GM21423 (cell line): Measurements from ENCODE around the gene BMPR1A.
"Not testable (repeated sequence)": the region's sequence is repeated elsewhere in the genome, so short reads cannot be mapped to it uniquely, and the experiment has no call there.

Experiments used
- ATAC-seq: cut with Tn5 transposase; IDR thresholded peaks from one replicate; pipeline ENCODE4 v1.9.1; 2021; ENCODE audit warnings: mild to moderate bottlenecking, moderate library complexity; ENCODE audit not compliant: unreplicated experiment

BMPR1A gene

GRCh38 chr10:86871563-86872183 is 115.3 kb downstream of the BMPR1A start:
- no peak for ATAC-seq

GRCh38 chr10:86872757-86873156 is 116.3 kb downstream of the BMPR1A start:
- peak; percentile 79 for ATAC-seq

GRCh38 chr10:86876748-86877147 is 120.3 kb downstream of the BMPR1A start:
- ATAC-seq = no peak

- peak; percentile 80 for ATAC-seq
Measured at GRCh38 chr10:86878983-86879713, 122.7 kb downstream of the BMPR1A start.

- no peak for ATAC-seq
Measured at GRCh38 chr10:86880971-86881370, 124.6 kb downstream of the BMPR1A start.

- peak; percentile 99 for ATAC-seq
Measured at GRCh38 chr10:86888585-86889381, 132.4 kb downstream of the BMPR1A start.

- no peak for ATAC-seq
Measured at GRCh38 chr10:86889997-86890396, 133.6 kb downstream of the BMPR1A start.

- ATAC-seq = no peak
Measured at GRCh38 chr10:86898511-86898910, 142.1 kb downstream of the BMPR1A start.

- ATAC-seq = no peak
Measured at GRCh38 chr10:86899132-86899531, 142.7 kb downstream of the BMPR1A start.

- ATAC-seq = no peak
Measured at GRCh38 chr10:86899670-86900276, 143.4 kb downstream of the BMPR1A start.

- ATAC-seq = no peak
Measured at GRCh38 chr10:86900955-86901354, 144.5 kb downstream of the BMPR1A start.

- no peak for ATAC-seq
Measured at GRCh38 chr10:86904600-86904999, 148.2 kb downstream of the BMPR1A start.

GRCh38 chr10:86905429-86905828 is 149.0 kb downstream of the BMPR1A start:
- no peak for ATAC-seq

GRCh38 chr10:86914734-86915133 is 158.3 kb downstream of the BMPR1A start:
- no peak for ATAC-seq

GRCh38 chr10:86918022-86918471 is 161.6 kb downstream of the BMPR1A start:
- ATAC-seq = no peak

- no peak for ATAC-seq
Measured at GRCh38 chr10:86922553-86922961, 166.1 kb downstream of the BMPR1A start.

- no peak for ATAC-seq
Measured at GRCh38 chr10:86929468-86930380, 173.3 kb downstream of the BMPR1A start.

- ATAC-seq = no peak
Measured at GRCh38 chr10:86931872-86932271, 175.5 kb downstream of the BMPR1A start.

GRCh38 chr10:86932674-86933073 is 176.3 kb downstream of the BMPR1A start:
- ATAC-seq = no peak

GRCh38 chr10:86934162-86934711 is 177.8 kb downstream of the BMPR1A start:
- ATAC-seq = not testable (repeated sequence)
